HG02973 (cell line): Measurements from ENCODE around the gene CYP24A1.
A peak's percentile ranks its signal among the peaks of the same experiment; 100 is the strongest.

Source experiments
- ATAC-seq: cut with Tn5 transposase; IDR thresholded peaks from one replicate; pipeline ENCODE4 v1.9.1; 2021; ENCODE audit warnings: moderate library complexity; ENCODE audit not compliant: unreplicated experiment

CYP24A1 gene

DNA sequence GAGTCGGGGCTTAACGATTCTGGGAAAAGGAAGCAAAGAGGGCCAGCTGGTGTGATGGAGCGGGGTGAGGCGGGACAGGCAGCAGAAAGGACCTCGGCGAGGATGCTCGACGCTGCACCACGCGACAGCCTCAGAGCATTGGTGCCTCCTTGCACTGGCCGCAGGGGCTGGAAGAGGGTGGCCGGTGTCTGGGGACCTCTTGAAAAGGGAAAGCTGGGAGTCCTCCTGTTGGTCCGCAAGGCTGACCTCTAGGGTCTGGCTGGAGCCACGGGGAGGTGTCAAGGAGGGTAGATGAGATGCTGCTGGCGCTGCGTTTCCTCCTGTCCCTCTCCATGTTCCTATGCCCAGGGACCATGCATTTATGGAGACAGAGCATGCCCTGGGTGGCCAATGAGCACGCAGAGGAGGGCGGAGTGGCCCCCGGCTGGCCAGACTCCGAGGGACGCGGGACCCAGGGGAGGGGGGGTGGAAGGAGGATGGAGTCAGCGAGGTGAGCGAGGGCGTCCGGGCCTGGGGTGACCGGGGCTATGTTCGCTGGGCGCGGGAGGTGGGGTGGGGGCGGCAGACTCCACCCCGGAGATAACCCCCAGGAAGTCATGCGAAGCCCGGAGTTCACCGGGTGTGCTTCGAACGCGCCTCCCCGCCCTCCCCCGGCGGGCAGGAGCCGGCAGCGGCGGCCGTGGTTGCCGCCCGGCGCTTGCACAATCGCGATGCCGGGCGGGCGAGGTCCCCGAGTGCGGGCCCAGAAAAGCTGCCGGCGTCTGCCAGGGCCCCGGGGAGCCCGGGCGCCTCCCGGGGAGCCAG is at the start of gene CYP24A1:
TSS of gene CYP24A1 (minus strand) at position 334 of the 804 bp plus-strand sequence. CDS start 407 bp downstream, outside the sequence.
- no peak for ATAC-seq

DNA sequence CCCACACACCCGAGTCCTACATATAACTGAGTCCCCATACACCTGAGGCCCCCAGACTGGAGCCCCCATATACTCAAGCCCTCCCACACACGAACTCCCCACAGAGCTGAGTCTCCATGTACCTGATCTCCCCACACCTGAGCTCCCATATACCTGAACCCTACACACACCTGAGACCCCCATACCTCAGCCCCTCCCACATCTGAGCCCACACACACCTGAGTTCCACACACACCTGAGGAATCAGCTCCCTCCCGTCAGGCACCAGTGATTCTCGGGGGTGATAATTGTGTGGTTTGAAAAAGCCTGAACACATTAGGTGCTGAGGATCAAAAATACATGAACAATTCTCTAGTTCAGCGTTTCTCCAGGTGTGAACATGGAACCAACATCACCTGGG is 49.5 kb upstream of the CYP24A1 start:
- no peak for ATAC-seq

DNA sequence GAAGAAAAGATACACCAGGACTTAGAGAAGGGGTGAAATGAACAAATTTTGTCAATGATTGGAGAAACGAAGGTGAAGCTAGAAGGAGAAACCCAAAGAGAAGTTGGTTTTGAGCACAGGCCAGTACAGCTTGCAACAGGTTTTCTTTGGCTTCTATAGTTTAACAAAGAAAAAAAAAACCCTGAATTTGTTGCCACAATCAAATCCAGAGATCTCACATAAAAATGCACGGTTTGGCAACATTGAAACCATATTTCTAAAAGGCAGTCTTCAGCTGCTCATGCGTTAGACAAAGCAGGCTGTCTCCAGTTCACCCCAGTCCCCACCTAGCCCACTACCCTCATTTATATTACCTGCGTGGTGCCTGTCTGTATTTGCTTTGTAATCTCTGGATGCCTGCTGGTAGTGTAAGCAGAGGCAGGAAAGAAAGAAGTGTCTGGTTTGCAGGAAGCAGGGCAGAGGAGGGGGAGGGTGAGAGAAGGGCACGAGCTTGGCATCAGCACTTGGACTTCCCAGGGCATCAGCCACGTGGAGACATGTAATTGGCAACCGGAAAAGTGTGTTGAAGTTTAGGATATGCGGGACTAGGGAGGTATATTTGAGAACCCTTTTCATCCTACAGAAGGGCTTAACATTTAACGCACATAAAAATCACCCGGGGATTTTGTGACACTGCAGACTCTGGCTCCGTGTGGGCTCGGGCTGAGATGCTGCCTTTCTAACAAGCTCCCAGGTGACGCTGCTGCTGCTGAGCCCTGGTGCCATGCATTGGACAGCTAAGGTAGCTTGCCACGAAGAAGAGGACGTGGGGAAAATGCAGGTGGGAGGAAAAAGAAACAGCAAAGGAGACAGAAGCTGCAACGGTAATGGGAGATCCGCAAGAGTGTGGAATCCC is 48.5 kb upstream of the CYP24A1 start:
- no peak for ATAC-seq

DNA sequence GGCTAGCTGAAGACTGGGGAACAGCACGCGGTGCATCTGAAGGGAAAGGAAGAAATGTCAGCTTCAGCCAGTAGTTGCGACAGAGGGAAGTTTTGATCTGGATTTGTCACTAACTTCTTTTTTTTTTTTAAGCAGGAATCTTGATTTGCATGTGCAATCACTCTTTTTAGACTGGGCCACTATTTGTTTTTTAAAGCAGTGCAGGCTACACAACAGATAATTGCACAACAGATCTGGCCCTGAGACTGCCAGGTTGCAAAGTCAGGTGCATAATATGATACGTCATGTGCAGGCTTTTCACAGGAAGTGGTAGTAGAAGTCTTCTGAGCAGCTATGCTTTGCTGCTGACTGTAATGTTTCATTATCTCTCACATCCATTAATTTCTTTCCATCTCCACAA is 47.6 kb upstream of the CYP24A1 start:
- ATAC-seq = no peak

DNA sequence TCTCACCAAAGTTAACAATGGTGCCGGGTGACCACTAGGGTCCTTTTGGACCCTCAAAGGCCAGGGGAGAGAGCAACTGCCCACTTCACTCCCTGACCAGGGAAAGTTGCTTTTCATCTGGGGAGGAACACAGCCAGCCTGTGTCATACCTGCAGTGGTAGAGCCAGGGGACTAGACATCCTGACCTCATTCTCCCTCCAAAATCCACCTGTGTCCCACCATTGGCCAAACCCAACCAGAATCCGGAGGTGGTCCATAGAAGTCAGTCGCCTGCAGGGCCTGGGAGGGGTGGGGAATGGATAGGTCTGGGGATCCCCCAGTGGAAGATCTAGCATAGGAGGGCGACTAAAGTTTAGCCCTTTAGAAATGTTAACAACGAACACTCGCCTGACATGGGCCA is 46.9 kb upstream of the CYP24A1 start:
- ATAC-seq = no peak

DNA sequence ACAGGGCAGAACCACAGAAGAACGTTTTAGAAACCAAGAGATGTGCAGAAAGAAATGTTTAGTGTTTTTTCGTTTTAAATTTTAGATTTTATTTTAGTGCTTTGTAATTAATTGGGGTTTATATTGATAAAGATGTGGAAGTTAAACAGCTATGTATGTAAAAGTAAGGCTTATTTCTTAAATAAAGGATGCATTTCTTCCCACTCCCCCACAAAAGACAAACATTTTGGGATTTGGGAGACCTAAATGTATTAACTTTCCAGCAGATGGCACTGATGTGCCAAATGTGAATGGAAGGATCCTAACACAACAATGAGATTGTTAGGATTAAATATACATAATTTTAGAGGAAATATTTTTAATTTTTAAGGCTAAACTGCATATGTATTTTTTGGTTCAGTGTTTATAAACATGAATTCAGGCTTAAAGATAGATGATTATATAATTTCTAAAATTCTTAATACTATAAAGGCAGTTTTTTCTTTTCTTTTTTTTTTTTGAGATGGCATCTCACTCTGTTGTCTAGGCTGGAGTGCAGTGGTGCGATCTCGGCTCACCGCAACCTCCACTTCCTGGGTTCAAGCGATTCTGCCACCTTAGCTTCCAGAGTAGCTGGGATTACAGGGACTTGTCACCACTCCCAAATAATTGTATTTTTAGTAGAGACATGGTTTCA is 46.1 kb upstream of the CYP24A1 start:
- ATAC-seq = no peak

DNA sequence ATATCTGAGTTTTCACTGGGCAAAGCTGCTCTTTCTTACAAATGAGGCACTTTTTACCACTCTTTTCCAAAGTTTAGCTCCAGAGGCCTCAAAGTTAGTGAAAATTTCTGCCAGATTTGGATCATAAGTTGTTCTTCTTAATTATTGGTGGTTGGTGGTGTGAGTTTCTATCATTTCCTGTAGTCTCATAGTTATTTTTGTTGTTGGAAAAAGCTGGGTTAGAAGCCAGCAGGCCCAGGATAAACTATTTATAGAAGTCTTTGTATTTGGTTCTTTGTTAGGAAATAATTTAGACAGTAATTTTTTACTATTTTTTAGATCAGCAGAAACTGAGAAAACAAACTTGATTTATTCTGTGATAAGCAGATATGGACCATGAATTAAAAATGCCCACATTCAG is 44.7 kb upstream of the CYP24A1 start:
- ATAC-seq = no peak

DNA sequence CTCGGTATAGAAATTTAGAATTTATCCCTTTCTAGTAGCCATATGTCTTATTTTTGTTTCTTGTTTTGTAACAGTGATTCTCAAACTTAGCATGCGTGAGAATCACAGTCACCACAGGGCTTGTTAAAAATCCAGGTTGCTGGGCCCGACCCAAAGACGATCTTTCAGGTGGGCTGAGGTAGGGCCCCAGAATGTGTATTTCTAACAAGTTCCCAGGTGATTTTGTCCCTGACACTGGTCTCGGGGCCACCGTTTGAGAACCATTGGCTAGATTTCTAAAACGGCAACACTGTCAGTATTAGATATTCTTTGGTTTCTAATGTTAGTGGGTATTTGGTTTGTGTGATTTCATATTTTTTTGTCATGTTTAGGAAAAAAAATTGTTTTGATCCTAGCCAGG is 44.0 kb upstream of the CYP24A1 start:
- ATAC-seq = no peak

DNA sequence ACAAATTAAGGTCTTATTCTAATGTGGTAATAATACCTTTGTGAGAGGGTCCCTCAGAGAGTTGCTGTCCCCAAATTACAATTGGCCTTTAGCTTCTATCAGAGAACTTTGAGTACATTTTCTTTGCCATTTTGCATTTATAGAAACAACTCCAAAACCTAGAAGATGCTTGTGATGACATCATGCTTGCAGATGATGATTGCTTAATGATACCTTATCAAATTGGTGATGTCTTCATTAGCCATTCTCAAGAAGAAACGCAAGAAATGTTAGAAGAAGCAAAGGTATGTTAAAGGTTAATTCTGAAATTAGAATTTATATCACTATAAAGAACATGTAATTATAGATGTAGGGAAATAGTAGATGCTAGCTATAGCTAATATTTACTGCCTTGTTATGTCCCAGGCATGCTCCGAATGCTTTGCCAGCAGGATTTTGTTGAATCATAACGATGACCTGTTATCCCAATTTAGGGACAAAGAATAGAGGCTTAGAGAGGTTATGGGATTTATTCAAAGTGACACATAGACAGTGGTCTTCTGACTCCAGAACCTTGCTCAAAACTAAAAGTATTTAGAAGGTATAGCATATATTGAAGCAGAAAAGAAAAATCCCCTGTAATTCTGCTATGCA is 41.5 kb upstream of the CYP24A1 start:
- no peak for ATAC-seq

DNA sequence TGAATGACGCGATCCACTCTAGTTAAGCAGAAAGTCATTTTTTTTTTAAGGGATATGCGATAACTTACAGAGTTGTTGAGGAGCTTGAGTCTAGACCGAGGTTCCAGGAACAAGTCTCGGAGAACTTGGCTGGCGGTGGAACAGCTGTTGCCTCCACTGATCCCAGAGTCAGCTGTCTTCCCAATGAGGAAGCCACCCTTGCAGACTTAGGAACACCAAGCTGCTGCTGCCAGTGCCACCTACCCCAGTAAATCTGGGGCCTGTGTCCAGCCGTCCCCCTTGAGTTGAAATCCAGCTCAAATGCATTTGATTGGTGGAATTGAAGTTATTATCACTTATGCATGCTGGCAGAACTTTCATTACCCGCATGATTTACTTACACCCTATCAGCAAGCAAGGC is 40.8 kb upstream of the CYP24A1 start:
- no peak for ATAC-seq

DNA sequence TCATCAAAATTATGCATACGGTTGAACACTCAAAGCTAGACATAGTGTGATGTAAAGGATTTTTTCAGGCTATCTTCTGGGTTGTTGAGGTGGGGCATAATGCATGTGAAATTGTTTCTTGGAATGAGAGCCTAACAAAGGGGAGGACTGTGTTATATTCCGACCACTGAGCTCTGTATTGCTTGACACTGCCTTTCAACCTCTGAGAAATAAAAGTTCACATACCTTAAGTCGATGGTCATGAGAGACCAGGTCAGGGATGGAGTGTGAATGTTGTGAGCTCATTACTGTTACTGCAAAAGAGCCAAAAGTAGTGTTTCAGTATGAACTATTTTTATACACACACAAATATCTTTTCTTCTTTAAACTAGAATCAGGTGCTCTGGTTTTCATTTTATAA is 39.1 kb upstream of the CYP24A1 start:
- no peak for ATAC-seq

DNA sequence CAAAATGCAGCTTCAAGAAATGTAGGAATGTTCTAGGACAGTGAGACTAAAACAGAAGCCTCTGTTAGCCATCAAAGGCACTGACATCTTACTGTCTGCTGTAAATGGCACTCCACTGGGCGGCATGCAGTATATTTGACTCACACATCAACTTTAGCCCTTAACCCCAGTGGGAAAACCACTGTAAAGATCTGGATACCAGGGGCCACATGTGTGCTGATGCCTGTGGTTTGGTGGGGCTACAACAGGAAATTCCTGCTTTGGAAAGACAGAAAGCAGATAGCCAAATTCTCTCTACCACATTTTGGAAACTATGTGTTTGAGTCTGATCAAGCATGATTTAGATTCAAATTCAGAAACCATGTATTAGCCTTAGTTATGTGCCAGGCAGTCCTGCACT is 38.4 kb upstream of the CYP24A1 start:
- no peak for ATAC-seq

DNA sequence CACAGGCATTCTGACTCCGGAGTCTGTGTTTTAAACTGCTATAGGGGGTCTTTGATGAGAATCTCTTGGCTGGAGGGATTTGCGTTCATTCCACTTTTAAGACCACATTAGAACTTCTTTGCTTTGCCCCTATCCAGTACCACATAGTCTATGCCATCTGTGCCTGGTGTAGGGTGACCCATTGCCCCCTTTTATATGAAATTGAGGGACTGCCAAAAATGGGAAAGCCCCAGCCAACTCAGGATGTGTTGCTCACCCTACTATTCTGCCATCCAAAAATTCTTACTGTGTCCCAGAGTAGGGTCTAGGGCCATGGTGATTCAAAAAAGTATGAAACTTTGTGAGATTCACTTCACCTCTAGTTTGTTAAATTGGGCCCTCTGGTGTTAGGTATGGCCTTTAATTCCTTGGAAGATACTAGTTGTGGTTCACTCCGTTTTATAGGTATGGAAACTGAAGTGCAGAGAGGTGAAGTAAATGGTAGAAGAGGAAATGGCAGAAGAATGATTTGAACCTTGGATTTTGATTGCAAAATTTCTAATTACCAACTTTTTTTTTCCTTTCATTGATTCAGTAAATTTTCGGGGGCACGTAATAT is 35.5 kb upstream of the CYP24A1 start:
- no peak for ATAC-seq

DNA sequence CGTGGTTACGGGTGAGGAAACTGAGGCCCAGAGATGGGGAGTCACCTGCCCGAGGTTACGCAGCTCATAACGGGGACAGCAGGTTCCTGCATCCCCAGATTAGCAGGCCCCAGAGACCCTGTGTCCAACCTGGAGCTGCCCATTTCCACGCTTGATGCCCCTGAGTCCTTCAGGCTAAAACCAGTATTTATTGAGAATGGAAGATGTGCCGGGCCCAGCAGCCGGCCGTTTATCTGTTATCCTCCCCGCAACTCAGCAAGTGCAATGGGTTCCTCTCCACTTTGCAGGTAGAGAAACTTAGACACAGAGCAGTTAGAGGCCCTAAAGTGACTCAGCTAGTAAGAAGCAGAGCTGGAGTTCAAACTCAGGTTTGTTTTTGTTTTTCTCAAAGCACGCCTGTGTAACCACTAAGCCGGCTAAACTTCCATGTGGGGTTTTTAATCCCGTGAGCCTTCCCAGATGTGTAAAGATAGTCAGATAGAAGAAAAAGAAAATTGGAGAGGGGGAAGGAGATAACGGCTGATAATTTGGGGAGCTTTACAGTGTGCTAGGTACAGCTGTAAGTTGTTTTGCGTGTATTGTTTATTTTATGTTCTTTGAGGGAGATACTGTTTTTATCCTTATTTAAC is 34.9 kb upstream of the CYP24A1 start:
- no peak for ATAC-seq

DNA sequence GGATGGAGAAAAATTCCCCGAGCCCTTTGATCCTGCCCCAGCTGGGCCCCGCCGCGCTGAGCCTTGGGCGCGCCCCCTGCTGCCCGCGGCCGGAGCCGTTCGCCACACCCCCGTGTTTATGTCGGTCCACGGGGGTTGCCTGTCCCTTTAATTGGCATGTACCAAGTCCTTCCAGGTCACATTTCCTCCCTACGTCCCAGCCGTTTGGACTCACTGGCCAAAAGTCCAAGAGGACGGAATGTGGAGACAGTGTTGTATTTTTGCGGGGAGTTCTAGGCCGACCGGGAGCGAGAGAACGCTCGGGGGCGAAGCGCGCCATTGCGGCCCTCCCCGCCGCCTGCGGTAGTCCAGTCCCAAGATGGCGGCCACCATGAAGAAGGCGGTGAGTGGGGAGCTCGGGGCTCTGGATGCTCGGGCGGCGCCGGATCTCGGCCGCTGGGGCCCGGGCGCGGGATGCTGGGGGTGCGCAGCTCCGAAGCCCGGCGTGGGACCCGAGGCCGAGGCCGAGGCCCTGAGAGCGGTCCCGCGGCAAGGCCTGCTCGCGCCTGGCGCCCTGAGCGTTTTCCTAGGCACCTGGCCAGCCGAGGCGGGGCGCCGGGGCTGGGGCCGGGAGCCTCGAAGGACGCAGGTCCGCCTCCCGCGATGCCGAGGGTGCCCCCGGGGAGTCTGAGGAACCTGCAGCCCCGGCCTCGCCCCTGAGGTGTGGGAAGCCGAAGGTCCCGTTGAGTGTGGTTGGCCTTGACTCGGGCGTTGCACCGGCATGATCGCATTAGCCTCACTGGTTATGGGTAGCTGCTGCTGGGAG is 34.2 kb upstream of the CYP24A1 start, which contains the start of gene PFDN4:
TSS of gene PFDN4 (plus strand) at position 345 of the 805 bp plus-strand sequence. CDS start at position 359, 14 bp downstream.
- peak; percentile 97 for ATAC-seq

DNA sequence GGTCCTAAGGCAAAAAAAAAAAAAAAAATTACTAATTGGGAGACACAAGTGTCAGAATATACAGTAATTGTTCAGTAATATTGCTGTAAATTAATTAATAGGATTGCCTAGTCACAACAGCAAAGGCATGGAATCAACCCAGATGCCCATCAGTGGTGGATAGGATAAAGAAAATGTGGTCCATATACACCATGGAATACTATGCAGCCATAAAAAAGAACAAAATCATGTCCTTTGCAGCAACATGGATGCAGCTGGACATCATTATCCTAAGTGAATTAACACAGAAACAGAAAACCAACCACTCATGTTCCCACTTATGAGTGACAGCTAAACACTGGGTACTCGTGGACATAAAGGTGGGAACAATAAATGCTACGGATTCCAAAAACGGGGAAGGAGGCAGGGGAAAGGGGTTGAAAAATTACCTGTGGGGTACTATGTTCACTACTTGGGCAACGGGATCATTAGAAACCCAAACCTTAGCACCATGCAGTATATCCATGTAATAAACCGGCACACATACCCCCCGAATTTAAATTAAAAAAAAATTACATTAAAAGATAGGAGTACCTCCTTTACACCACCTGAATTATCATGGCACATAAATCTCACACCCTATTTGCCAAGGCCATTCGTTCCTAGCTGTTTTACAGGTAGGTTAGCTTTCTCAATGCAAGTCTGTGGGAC is 33.4 kb upstream of the CYP24A1 start:
- ATAC-seq = no peak

DNA sequence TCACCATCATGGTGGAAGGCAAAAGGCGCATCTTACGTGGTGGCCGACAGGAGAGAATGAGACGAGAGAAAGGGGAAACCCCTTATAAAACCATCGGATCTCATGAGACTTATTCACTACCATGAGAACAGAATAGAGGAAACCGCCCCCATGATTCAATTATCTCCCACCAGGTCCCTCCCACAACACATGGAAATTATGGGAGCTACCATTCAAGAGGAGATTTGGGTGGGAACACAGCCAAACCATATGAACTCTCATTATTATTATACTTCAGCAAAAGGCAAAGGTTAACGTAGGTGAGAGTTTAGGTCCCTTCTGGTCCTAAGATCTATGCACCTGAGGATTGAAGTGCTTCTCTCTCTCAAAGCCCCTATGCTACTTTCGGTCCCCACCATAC is 31.7 kb upstream of the CYP24A1 start:
- no peak for ATAC-seq

DNA sequence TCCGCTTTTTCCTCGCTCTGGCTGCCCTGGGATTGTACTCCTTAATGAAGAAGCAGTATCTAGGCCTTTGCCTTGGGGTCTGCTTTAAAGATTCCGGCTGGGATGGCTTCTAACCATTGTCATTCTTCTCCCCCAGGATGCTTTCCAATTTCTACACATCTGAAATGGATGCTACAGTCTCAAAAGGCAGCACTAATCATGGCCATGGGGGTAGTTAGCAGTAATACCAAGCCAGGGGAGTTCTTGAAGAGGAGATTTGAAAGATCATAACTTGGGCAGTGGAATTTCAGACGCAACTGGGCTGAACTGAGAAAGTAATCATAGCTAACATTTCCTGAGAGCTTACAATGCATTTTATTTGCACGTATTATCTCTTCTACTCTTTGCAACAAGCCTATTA is 30.7 kb upstream of the CYP24A1 start:
- no peak for ATAC-seq

DNA sequence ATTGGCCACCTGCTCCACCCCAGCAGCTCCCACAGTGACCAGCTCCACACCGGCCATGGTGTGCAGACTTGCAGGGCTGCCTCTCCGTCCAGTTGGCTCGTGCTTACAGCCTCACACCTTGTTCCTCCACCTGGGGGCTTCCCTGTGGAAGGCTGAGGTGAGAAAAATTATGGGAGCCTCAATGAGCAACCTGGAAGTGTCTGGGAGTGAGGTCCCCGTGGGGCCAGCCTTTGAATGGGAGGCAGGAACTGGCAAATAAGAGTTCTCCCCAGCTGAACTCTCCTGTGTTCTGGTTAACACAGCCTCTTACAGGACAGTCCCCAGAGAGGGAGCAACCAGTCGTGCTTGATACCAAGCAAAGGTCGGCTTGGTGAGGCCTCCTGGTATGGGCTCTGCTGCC is 30.3 kb upstream of the CYP24A1 start:
- no peak for ATAC-seq
